Pons (tissue), 1 donor: ENCODE results near the gene METTL24.
"Not testable (repeated sequence)": the region's sequence is repeated elsewhere in the genome, so short reads cannot be mapped to it uniquely, and the experiment has no call there.

Experiments
- DNase-seq: peaks from one replicate; pipeline ENCODE4 v3.0.0-alpha.2; 2016; ENCODE audit warnings: low spot score

The METTL24 gene

GRCh38 chr6:110265273-110265672 lies 92.9 kb downstream of the METTL24 start:
- DNase-seq = no peak

- DNase-seq = no peak
Observed at GRCh38 chr6:110256366-110256765, 101.8 kb downstream of the METTL24 start.

- no peak for DNase-seq
Observed at GRCh38 chr6:110255211-110255750, 102.9 kb downstream of the METTL24 start.

- DNase-seq = no peak
Observed at GRCh38 chr6:110250838-110251237, 107.3 kb downstream of the METTL24 start.

GRCh38 chr6:110250058-110250457 lies 108.1 kb downstream of the METTL24 start:
- no peak for DNase-seq

- DNase-seq = no peak
Observed at GRCh38 chr6:110246900-110247546, 111.1 kb downstream of the METTL24 start.

GRCh38 chr6:110246378-110246777 lies 111.8 kb downstream of the METTL24 start:
- DNase-seq = no peak

- not testable (repeated sequence) for DNase-seq
Observed at GRCh38 chr6:110244621-110245020, 113.5 kb downstream of the METTL24 start.

GRCh38 chr6:110239526-110240274 lies 118.4 kb downstream of the METTL24 start:
- DNase-seq = no peak

GRCh38 chr6:110236007-110236406 lies 122.1 kb downstream of the METTL24 start:
- DNase-seq = not testable (repeated sequence)

GRCh38 chr6:110233770-110234374 lies 124.3 kb downstream of the METTL24 start:
- DNase-seq = peak; percentile 32

GRCh38 chr6:110232450-110232849 lies 125.7 kb downstream of the METTL24 start:
- no peak for DNase-seq

GRCh38 chr6:110226261-110226660 lies 131.9 kb downstream of the METTL24 start:
- DNase-seq = no peak

- DNase-seq = no peak
Observed at GRCh38 chr6:110221738-110222137, 136.4 kb downstream of the METTL24 start.

- DNase-seq = no peak
Observed at GRCh38 chr6:110217266-110217665, 140.9 kb downstream of the METTL24 start.

- DNase-seq = no peak
Observed at GRCh38 chr6:110216140-110216539, 142.0 kb downstream of the METTL24 start.

GRCh38 chr6:110214338-110214737 lies 143.8 kb downstream of the METTL24 start:
- no peak for DNase-seq

- no peak for DNase-seq
Observed at GRCh38 chr6:110211753-110212152, 146.4 kb downstream of the METTL24 start.

- no peak for DNase-seq
Observed at GRCh38 chr6:110207652-110208051, 150.5 kb downstream of the METTL24 start.

GRCh38 chr6:110201151-110201884 lies 156.8 kb downstream of the METTL24 start:
- DNase-seq = no peak

GRCh38 chr6:110198561-110198960 lies 159.6 kb downstream of the METTL24 start:
- DNase-seq = no peak

GRCh38 chr6:110196874-110197273 lies 161.3 kb downstream of the METTL24 start:
- no peak for DNase-seq
